Hematopoietic multipotent progenitor cell treated with erythropoietin and hydrocortisone succinate and interleukin-3 and kit ligand, for 8 days (in vitro differentiated cells): Measurements from ENCODE around the gene PLVAP.

Experiments
- DNase-seq: peaks from one replicate; pipeline ENCODE4 v3.0.0-alpha.2; 2015

Gene PLVAP

DNA sequence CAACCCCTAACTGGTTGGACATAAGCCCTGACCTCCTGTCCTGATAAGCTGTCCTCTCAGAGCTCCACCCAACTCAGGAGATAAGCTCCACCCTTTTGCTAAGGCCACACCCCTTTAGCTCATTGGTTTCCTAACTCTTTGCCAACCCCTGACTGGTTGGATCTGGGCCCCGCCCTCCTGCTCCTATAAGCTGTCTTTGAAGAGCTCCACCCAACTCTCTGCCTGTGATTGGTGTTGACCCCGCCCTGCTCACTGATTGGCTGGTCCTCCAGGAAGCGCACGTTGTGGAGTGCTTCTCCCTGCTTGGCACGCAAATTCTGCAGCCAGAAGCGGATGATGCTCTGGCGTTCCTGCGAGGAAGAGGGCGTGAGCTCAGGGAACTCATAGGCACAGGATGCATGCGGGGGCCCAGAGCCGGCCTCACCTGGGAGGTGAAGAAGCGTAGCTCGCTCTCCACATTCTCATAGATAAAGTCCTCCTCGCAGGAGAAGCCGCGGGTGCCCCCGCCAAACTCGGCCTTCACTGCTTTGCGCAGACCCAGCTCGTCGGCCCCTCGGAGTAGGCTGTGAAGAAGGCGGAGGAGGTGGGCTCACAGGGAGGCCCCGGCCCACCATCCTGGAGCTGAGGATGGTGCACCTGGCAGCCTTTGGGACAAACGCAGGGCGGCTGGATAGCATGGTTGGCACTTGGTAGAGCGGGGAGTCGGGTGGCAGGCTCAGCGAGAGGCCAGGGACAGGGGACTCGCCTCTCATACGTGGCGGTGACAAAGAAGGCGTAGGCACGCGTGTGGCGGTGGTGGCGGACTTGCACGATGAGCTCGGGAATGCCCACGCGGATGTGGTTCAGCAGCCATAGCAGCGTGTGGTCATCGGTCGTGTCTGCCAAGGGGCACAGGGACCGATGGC, 44.2 kb downstream of the PLVAP start:
- DNase-seq, result peak; percentile 89

DNA sequence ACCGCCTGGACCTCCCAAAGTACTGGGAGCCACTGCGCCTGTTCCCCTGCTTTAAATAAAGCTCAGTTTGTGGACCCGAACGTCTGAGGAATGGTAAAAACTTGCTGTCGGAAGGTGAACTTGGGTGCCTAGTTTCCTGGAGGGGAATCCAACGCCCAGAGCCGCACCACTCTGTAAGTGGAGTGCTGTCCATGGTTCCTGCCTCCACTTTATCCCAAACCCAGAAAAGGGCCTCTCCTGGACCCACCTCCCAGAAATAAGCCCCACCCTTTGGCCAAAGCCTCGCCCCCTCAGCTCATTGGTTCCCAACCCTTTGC, 44.8 kb downstream of the PLVAP start:
- DNase-seq, result no peak

DNA sequence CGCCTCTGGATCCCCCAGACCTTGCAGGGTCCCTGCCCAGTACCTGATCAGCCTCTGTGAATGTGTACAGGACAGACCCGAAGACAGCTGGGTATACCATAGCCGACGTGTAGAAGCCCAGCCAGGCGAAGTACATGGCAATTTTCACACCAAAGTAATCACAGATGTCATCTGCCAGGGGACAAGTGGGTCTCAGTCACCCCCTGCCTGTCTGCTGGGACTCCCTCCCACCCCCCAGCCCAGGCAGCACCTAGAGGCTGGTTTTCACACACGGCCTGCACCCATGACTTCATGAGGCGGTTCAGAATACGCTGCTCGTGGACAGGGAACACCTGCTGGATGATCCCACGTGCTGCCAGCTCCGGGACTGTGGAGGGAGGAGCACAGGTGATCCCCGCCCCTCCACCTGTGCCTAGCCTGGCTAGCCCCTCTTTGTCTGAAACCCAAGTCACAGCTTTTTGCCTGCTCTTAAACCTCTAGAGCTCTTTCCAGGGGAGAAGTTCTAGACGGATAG, 46.0 kb downstream of the PLVAP start:
- DNase-seq, result no peak

DNA sequence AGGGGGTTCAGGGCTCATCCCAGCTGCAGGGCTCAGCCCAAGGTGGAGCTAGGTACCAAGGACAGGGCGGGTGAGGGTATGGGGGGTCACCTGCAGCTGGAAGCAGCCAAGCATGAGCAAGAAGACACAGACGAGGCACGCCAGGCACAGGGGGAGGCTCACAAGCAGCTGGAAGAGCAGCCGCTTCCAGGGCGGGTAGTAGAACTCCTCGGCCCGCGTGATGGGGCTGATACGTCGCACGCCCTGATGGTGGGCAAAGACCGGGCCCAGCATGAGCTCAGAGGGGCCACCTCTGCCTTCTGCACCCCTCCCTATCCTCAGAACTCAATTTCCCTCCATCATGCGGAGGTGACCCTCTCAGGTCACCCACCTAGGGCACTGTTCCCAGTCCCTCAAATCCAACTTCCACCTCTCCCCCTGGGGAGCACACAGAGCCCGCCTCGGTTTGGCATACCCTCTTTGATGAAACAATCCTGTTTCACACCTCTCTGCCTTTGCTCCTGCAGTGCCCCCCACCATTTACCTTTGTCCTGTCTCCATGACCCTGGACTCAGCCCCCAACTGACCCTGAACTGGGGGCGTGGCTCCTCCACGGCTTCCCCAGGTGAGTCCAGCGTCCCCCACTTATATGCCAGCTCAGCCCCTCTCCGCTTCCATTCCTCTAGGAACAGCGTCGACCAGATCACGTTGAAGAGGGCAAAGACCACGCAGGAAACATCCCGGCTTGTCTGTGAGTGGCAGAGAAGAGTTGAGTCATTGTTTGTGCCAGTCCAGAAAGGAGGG, 46.7 kb downstream of the PLVAP start:
- DNase-seq, result no peak

DNA sequence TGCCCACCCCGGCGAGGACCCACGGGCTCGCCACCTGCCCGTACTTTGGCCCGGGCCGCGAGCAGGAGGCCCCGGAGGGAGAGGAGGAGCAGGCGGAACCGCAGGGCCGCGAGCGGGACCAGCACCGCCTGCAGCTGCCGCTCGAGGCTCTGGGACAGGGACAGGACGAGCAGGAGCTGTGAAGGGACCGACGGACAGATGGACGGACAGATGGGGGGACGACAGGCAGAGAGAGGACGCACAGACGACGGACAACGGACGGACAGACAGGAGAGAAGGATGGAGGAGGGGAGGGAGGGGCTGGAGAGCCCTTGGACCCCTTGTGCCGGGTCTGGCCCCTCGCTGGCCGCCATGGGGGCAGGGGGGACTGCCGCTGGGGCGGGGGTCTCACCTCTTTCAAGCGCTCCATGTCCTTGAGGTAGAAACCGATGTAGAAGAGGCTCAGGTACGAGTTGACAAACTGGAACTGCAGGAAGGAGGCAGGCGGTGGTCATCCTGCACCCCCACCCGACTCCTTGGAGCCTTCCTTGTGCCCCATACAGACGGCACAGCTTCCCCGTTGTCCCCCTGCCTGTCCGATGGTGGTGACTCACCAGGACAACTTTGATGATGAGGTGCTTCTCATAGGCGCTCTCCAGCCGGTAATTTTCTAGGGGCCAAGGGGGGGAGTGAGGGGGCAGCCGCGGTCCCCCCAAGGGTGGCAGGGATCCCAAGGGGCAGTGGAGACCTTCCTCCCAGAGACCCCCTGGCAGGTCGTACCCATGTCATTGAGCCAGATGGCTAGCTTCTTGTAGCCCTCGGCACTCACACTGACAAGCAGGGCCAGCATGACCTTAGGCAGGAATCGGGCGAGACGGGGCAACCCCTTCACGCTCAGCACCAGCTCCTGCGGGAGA, 47.5 kb downstream of the PLVAP start:
- DNase-seq, result no peak

DNA sequence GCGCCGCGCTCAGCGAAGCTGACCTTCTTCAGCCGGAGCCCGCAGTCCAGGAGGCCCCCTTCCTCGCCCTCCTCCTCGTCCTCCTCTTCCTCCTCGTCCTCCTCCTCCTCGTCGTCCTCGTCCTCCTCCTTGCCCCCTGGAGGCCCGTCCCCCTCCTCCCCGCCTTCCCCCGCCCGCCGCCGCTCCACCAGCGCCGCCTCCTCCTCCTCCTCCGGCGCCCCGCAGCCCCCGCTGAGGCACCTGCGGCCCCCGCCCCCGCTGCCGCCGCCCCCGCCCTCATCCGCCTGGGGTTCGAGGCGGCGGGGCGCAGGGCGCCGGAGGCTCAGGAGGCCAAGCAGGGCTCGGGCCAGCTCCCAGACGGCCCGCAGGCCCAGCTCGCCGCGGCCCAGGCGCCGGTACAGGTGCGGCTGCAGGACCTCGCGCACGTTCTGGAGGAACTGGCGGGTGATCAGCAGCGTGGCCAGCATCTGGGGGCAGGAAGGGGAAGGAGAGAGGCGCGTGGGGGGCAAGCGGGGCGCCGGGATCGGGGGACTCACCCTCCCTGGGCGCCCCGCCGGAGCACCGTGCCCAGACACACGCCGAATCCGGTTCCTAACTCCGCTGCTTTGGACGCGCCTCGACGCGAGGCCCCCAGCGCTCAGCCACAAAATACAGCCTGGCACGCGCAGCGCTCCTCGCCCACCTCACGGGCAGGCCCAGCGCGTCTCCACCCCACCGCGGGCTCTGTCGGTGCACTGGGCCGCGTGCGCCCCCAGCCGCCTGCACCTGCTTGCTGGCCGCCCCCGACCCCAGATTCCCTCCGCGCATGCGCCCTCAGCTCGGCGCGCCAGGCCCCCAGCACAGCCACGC, 48.4 kb downstream of the PLVAP start:
- DNase-seq, result no peak

DNA sequence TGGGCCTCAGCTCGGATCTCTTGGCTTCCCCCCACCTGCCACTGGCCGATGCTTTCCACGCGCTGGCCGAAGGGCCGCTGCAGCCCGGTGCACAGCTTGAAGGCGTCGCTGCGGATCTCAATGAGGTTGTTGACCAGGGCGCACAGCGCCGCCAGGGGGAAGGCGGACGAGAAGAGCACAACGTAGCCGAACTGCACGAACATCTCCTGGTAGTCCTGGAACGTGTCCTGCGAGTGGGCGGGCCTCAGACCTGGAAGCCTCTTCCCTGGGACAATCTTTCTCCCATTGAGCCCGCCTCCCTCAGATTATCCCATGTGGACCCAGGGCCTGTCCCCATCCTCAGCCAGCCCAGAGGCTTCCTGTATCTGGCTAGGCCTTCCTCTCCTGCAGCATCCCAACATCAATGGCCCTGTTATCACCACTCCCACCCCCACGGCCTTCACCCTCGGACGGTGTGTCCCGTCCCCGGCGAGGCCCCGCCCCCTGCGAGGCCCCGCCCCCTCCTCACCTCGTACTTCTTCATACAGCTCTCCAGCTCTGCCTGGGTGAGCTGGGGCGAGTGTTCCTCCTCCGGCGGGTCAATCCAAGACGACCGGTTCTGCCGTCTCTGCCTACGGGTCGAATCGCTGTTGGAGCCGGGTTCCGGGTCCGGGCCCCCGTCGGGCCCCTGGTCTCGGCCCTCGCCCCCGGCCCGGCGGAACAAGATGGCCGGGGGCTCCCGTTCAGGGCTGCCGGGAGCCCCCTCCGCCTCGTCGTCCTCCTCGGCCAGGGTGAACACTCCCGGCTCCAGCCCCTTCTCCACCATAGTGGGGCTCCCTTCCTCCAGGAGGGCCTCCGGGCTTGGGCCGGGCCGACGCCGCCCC, 49.3 kb downstream of the PLVAP start:
- peak; percentile 37 for DNase-seq

DNA sequence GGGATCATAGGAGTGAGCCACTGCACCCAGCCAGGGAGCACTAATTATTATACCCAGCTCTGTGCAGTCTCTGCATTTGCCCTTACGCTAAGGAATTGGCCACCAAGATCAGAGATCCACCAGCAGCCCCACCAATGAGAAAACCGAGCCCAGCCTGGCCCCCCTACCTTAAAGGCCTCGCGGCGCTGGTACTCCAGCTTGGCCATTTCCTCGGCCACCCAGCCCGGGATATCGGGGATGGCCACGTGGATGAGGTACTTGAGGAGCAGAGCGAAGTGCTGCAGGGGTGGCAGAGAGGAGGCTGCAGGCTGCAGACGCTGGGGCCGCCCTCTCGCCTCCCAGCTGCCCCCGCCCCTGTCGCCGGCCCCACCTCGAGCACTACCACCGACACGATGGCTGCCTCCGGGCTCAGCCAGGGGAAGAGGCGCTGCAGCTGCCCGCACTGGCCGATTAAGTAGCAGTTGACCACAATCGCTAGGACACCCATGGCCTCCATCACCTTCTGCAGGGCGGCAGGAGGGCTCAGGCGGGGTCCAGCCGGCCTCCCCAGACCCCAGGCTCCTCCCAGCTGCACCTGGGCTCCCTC, 50.0 kb downstream of the PLVAP start:
- no peak for DNase-seq

DNA sequence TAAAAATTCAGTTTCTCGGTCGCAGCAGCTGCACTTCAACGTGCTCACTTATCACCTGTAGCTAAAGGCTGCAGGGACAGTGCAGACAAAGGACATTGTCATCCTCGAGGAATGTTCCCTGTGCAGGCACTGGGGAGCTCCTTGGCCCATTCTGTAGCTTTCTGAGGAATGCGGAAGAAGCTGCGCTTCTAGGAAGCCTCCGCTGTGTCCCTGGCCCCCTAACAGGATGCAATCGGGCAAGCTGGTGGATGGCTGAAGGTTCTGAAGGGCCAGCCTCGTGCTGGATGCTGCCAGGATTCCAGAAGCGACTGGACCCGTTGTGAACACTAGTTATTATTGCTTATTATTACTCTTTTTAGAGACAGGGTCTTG, 50.6 kb downstream of the PLVAP start:
- no peak for DNase-seq

DNA sequence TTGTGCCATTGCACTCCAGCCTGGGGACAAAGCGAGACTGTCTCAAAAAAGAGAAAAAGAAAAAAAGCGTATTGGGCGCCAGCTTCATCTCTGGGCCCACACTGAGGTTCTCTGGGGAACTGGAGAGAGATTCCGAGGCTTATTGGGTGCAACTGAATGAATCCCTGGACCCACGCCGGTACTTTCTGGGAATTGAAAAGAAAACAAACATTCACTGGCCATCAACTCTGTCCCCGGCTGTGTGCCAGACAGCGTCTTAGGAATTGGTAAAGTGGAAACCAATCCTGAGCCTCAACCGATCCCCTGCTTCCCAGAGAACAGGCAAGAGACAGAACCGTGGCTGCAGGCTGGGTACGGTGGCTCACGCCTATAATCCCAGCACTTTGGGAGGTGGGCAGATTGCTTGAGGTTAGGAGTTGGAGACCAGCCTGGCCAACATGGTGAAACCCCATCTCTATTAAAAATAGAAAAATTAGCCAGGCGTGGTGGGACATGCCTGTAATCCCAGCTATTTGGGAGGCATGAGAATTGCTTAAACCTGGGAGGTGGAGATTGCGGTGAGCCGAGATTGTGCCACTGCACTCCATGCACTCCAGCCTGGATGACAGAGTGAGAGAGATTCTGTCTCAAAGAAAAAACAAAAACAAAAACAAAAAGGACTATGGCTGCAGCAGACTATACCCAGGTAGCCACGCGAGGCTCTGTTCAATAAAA, 51.1 kb downstream of the PLVAP start:
- no peak for DNase-seq

DNA sequence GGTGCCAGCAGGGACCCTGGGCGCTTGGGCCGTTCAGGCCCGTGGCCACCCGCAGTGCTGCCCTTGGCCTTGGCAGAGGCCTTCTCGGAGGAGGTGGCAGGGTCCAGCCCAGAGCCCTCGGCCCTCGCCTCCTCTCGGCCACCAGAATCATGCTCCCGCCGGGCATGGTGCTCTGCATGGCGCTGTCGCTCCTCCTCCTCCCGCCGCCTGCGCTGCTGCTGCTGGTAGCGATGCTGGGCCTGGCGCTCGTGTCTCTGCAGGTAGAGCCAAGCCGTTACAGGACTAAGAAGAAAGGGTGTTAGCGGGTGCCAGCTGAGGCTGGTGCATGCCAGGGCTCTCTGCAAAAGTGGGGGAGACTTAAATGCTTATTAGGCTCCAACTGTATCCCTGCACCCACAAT, 52.0 kb downstream of the PLVAP start:
- DNase-seq, result no peak

DNA sequence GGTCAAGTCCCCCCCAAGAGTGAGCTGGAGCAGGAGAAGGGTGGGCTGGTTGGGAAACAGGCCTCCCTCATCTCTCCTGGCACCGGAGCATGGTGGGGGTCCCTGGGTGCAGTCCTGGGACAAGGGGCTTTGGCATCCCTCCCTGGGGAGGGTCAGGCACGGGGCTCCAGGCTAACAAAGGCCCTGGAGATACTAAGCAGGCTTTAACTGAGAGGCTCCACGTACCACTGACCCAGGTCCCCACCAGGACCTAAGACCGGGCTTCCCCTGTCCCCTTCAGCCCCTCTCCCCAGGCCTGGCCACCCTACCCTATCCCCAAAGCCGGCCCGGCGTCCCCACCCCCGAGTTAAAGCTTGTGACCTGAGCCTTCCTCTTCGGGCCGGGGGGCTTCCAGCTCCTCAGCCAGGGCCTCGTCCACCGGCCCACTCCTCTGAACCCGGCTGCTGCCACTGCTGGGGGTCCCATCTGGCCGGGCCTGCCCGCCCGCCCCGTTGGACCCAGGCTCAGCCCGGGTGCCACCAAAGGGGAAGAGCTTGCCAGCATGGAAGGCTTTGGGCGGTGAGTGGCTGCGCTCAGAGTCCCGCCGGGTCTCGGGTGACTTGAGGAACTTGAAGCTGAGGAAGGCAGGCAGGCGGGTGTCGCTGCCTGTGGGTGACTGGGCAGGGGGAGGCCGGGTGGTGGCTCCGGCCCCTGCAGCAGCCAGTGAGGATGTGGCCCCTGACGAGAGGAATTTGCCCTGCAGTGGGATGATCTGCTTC, 52.6 kb downstream of the PLVAP start:
- no peak for DNase-seq

DNA sequence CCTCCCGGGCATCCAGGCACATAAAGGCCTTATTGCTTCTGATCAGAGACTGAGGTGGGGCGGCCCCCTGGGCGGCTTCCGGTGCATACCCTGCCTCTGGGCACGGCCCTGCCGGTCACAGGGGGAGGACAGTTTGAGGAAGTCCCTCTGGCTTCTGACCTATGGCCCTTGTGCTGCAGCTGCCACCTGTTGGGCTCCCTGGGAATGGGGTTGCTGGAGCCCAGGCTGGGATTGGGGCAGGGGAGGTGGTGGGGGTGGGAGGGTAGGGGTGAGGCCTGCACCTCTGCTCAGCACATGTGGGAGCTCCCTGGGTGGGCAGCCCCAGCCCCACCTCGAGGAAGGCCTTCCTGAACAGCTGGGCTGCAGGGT, 53.2 kb downstream of the PLVAP start:
- DNase-seq, result peak; percentile 27

DNA sequence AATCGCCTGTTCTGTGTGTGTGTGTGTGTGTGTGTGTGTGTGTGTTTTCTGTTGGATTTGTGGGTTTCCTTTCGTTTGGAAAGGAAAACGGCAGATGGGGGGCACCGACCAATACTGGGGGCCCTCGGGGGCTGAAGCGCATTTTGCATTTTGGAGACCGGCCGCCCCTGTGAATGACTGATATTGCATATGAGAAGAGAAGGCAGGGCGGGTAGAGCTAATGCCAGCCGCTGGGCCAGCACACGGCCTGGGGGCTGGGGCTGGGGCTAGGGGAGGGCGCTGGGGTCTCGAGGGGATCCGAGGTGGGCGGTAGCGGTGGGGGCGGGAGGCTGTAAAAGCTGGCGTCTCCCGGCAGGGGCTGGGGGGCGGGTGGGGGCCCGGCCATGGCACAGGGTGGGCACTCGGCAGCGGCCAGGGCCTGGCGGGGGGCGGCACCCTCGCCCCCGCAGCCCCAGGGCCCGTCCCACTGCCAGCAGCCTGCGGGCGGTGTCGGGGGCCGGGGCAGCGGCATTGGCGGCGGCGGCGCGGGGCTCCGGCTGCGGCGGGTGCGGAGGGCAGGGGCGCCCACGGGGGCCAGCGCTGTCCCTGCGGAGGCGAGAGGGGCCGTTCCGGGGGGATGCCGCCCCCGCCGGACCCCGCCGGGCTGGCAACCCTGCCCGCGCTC, 53.7 kb downstream of the PLVAP start:
- DNase-seq, result no peak

DNA sequence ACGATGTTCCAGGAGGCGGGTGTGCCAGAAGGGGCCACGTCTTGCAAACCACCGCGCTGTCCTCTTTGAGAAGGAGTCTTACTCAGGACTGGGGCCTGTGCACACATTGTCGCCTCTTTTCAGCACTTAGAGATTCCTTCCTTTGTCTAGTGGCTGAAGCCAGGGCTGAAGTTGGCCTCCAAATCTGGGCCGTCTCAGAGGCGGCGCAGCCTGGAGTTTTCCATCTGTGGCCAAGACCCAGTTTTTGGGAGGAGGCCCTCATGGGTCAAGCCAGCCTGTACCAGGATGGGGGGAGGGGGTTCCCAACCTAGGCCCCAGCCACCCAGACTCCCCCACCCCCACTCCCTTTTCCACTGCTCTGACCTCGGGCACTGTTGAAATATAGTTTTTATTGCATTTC, 54.3 kb downstream of the PLVAP start:
- no peak for DNase-seq

DNA sequence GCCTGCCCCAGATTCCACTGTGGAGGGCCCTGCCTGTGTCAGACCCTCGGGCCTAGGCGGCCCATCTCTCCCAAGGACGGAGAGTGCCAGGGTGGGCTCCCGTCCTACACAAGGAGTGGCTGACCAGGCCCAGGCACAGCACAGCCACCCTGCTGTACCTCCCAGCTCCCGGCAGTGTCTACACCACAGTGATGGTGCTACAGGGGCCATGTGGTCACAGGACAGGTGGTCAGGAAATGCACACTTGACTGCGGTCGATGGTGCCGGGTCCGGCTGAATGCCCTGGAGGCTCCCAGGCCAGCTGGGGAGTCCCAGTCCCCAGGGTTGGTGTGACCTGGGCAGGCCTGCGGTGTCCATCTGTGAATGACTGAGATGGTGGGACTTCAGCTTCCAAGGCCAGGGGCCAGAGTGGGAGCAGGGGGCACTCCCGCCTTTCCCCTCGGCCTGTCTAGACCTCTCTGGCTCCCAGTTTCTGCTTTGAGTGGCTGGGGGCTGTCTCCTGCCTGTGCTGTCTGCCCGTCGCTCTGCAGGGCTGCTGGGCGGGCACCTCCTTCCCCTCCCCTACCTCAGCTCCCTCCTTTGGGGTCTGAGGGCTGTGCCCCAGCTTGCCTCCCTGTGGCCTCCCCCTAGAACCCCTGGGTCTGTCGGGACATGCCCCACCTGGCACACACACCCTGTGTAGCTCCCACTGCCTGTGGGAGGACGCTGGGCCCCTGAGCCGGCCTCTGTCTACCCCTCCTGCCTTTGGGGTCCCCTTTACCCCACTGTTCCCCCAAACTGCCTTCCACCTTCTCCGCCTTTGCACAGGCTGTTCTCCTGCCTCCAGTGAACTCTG, 55.3 kb downstream of the PLVAP start:
- DNase-seq, result no peak

DNA sequence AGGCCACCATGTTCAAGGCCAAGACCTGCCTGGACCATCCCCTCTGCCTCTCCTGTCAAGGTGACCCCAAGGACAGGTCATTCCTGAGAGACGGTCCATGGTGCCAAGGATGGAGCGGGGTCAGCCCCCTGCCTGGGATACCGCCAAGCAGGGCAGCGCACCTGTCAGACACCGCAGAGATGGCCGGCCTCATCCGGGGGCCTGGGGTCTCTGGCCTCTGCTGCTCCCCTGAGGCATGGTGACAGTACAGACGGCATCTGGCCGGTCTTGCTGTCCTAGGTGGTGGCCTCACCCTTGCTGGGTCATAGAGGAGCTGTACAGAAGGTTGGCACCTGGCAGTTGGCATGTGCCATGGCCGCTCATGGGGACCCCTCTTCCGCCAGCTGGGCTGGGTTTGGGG, 56.7 kb downstream of the PLVAP start:
- no peak for DNase-seq
